ENCODE results near the gene CHRNA5.

The CHRNA5 gene

DNA sequence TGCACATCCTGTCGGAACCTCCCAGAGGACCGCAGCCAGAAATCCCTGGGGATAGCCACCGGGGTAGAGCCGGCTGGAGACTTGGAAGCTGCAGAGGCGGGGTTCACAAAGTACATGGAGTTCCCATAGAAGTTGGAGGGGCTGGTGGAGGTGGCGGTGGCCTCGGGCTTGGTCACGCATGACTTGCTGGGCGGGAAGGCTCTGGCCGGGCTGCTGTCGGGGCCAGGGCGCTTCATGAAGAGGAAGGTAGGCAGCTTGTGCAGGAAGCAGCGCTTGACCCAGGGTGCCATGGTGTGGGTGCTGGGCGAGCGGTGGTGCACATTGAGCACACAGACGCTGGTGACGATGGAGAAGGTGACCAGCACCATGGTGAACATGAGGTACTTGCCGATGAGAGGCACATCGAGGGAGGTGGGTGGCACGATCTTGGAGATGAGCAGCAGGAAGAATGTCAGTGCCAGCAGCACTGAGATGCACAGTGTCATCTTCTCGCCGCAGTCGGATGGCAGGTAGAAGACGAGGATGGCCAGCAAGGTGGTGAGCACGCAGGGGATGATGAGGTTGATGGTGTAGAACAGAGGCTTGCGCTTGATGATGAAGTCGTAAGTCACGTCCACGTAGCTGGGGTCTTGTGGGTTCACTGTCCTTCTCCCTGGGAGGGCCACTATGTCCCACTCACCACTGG, 63.9 kb downstream of the CHRNA5 start:
- H3K4me3 ChIP-seq (ENCODE audit: control insufficient read depth, low read depth, low read length), result no peak overlapping the region
- no peak for DNase-seq (ENCODE audit: low read depth)
- TF ChIP-seq, protein P1, sequence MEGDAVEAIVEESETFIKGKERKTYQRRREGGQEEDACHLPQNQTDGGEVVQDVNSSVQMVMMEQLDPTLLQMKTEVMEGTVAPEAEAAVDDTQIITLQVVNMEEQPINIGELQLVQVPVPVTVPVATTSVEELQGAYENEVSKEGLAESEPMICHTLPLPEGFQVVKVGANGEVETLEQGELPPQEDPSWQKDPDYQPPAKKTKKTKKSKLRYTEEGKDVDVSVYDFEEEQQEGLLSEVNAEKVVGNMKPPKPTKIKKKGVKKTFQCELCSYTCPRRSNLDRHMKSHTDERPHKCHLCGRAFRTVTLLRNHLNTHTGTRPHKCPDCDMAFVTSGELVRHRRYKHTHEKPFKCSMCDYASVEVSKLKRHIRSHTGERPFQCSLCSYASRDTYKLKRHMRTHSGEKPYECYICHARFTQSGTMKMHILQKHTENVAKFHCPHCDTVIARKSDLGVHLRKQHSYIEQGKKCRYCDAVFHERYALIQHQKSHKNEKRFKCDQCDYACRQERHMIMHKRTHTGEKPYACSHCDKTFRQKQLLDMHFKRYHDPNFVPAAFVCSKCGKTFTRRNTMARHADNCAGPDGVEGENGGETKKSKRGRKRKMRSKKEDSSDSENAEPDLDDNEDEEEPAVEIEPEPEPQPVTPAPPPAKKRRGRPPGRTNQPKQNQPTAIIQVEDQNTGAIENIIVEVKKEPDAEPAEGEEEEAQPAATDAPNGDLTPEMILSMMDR (IDR thresholded peaks at IDR 0.05; ENCODE audit: control insufficient read depth, insufficient read depth, low read depth, low read length, missing control alignments), result no peak

DNA sequence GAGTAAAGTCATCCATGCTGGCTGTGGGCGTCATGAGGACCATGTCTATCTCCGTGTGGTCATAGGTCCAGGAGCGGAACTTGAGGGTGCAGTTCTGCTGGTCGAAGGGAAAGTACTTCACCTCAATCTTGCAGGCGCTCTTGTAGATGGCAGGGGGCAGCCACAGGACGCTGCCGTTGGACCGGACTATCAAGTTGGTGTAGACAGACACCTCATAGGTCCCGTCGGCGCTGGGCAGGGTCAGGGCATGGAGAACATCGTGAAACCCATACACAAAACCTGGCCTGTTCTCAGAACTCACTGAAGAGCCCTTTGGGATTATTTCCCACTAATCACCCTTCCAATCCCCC, 64.4 kb downstream of the CHRNA5 start:
- no peak for DNase-seq (ENCODE audit: low read depth)
- H3K4me3 ChIP-seq (ENCODE audit: control insufficient read depth, low read depth, low read length), result no peak overlapping the region
- TF ChIP-seq, protein P1 (IDR thresholded peaks at IDR 0.05; ENCODE audit: control insufficient read depth, insufficient read depth, low read depth, low read length, missing control alignments), result no peak

DNA sequence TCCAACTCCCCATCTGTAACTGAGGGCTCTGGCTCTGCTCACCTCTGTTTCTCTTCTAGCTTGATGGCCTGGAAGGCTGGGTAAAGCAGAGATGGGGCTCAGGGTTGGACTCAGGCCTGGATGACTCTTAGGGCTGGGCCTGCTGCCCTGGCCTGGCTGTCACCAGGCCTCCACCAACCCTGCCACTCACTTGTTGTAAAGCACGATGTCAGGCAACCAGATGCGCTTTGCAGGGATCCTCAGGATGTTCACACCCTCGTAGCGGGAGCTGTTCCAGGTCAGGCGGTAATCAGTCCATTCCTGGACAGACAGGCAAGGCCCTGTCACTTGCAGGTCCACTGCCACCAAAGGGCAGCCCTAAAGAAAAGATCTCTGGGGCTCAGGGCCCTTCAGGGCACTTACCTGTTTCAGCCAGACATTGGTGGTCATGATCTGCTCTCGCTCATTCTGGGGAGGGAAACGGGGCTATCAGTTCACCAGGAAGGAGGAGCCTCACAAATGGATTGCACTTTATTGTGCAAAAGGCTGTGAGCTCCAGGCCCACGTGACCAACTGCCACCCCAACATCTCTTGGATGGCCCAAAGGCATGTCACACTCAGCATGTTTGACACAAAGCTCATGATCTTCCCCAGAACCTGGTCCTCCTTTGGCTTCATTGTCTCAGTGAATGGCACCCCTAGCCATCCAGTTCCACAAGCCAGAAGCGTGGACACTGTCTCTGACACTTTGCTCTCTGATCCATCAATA, 65.7 kb downstream of the CHRNA5 start:
- no peak overlapping the region for H3K4me3 ChIP-seq (ENCODE audit: control insufficient read depth, low read depth, low read length)
- DNase-seq (ENCODE audit: low read depth), result no peak
- TF ChIP-seq, protein P1 (IDR thresholded peaks at IDR 0.05; ENCODE audit: control insufficient read depth, insufficient read depth, low read depth, low read length, missing control alignments), result no peak

DNA sequence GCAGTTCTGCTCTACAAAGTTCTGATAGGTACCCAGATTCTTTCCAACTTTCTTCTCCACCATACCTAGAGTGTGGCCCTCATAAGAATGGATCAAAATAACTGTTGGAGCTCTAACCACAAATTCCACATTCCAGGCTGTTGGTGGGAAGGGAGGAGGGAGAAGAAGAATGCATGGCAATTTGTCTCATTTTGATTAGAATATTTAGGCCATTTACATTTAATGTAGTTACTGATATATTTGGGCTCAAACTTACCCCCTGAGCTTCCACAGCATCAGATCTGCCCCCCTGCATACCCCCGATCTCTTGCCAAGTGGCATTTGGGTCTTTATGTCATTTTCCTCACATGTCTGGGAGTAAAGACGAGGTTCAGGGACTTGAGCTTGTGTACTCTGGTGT, 68.0 kb downstream of the CHRNA5 start:
- DNase-seq (ENCODE audit: low read depth), result no peak
- no peak overlapping the region for H3K4me3 ChIP-seq (ENCODE audit: control insufficient read depth, low read depth, low read length)
- TF ChIP-seq, protein P1 (IDR thresholded peaks at IDR 0.05; ENCODE audit: control insufficient read depth, insufficient read depth, low read depth, low read length, missing control alignments), result no peak

DNA sequence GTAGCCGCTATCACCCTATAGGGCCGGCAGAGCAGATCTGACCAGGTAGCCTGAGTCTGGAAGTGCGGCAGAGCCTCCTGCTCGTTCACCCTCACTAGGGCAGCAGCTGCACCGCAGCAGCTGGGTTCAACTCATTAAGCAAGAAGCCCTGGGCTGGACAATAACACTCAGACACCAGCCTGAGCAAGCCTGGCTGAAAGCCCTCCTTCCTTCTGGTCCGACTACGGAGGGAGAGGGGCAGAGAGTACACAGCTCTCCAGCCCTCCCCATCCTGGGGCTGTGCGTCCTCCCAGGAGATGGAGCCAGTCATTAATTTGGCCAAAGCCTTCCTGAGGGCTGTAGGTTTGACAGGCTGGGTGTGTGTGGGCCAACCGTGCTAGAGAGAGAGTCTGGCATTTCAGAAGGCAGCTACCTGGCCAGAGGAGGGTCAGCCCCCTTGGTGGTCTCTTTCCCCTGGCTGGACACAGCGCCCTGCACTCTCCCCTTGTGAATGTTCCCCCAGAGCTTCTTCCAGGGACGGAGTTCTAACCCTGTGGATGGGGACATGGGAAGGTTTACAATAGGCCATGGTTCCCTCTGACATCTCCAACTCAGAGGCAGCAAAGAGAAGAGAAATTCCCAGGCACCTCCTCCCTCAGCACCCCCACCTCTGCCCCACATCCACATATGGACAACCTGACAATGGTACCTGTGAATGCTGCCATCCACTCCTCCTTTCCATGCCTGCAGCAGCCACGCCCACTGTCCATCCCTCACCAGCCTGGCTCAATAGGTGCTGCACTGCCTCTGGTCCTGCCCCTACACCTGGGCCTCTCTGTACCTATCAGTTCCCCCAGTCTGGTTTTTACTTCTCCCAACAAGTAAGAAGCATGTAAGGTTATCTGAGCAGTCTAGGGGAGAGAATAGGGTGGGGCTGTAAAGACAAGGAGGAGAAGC, 69.2 kb downstream of the CHRNA5 start:
- TF ChIP-seq, protein P1 (IDR thresholded peaks at IDR 0.05; ENCODE audit: control insufficient read depth, insufficient read depth, low read depth, low read length, missing control alignments), result no peak
- no peak for DNase-seq (ENCODE audit: low read depth)
- H3K4me3 ChIP-seq (ENCODE audit: control insufficient read depth, low read depth, low read length), result no peak overlapping the region

DNA sequence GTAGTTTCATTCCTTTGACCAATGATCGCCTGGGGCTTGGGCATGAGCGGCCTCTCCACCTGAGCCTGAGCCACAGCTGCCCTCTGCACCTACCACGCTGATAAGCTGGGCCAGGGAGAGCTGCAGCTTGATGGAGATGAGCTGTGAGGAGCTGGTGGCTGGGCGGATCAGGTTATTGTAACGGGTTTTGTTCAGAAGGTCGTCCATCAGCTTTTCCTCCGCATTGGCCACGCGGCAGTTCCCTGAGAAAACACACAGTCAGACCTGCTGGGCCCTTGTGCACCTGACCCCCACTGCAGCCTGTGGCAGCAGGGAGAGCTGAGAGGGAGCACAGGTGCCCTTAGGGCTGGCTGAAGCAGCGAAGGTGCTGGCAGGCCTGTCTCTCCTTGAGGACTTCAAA, 70.0 kb downstream of the CHRNA5 start:
- no peak overlapping the region for H3K4me3 ChIP-seq (ENCODE audit: control insufficient read depth, low read depth, low read length)
- TF ChIP-seq, protein P1 (IDR thresholded peaks at IDR 0.05; ENCODE audit: control insufficient read depth, insufficient read depth, low read depth, low read length, missing control alignments), result no peak
- no peak for DNase-seq (ENCODE audit: low read depth)

All from AG09309 (cell line).